GM18870 (cell line): ENCODE measurements around the gene RNF138.
"Not testable (repeated sequence)": the region's sequence is repeated elsewhere in the genome, so short reads cannot be mapped to it uniquely, and the experiment has no call there.

ENCODE experiments used
- ATAC-seq: cut with Tn5 transposase; IDR thresholded peaks from one replicate; pipeline ENCODE4 v1.9.1; 2021; ENCODE audit warnings: moderate library complexity; ENCODE audit not compliant: unreplicated experiment

RNF138 gene

GRCh38 chr18:32091724-32092421 is at the start of gene RNF138:
Gene RNF138, plus strand, starts transcription at chr18:32091874. Its CDS starts 903 bp downstream, at chr18:32092777.
- peak; percentile 43 for ATAC-seq

GRCh38 chr18:32042337-32042736 is 49.3 kb upstream of the RNF138 start:
- no peak for ATAC-seq

- peak; percentile 71 for ATAC-seq
Measured at GRCh38 chr18:32048507-32049091, 43.1 kb upstream of the RNF138 start.

GRCh38 chr18:32049393-32050171 is 42.1 kb upstream of the RNF138 start:
- ATAC-seq: no peak

GRCh38 chr18:32056613-32057358 is 34.9 kb upstream of the RNF138 start:
- ATAC-seq: no peak

GRCh38 chr18:32057624-32058165 is 34.0 kb upstream of the RNF138 start:
- ATAC-seq: no peak

GRCh38 chr18:32060026-32060425 is 31.6 kb upstream of the RNF138 start:
- ATAC-seq: no peak

- no peak for ATAC-seq
Measured at GRCh38 chr18:32067375-32068167, 24.1 kb upstream of the RNF138 start.

- ATAC-seq: no peak
Measured at GRCh38 chr18:32072321-32072720, 19.4 kb upstream of the RNF138 start.

- ATAC-seq: no peak
Measured at GRCh38 chr18:32074206-32074605, 17.5 kb upstream of the RNF138 start.

GRCh38 chr18:32078845-32079244 is 12.8 kb upstream of the RNF138 start:
- no peak for ATAC-seq

GRCh38 chr18:32081881-32082280 is 9.8 kb upstream of the RNF138 start:
- ATAC-seq: no peak

- ATAC-seq: no peak
Measured at GRCh38 chr18:32083781-32084180, 7.9 kb upstream of the RNF138 start.

- no peak for ATAC-seq
Measured at GRCh38 chr18:32086881-32087280, 4.8 kb upstream of the RNF138 start.

GRCh38 chr18:32090831-32091230 is 843 bp upstream of the RNF138 start:
- ATAC-seq: not testable (repeated sequence)

GRCh38 chr18:32091325-32091723 is 350 bp upstream of the RNF138 start:
- ATAC-seq: no peak

- ATAC-seq: peak; percentile 58
Measured at GRCh38 chr18:32092422-32093101, 888 bp downstream of the RNF138 start.

GRCh38 chr18:32093102-32093511 is 1.4 kb downstream of the RNF138 start:
- peak; percentile 46 for ATAC-seq

- ATAC-seq: peak; percentile 2
Measured at GRCh38 chr18:32093523-32093922, 1.8 kb downstream of the RNF138 start.
